Omental fat pad (tissue), 4 donors: ENCODE measurements around the gene SCN11A. TPM values are rescaled to one million over a fixed set of nuclear protein-coding genes. Genes with fewer than 3 reads are reported as not detected.

Source experiments
- ATAC-seq: fragments of 150-250 bp; one replicate; pipeline ENCODE4 v1.9.1; 2016; ENCODE audit warnings: mild to moderate bottlenecking, moderate library complexity; ENCODE audit not compliant: low FRiP score
- DNase-seq: peaks from one replicate; pipeline ENCODE4 v3.0.0-alpha.2; 2019; ENCODE audit warnings: low spot score
- CTCF ChIP-seq, 3 donors: fragments of 450-650 bp; IDR thresholded peaks; one replicate each; pipeline ENCODE4 v1.5.1; 2016 to 2017; ENCODE audit warnings: antibody characterized with exemption in 3 of 3, mild to moderate bottlenecking in 3 of 3, moderate library complexity in 2 of 3
- total RNA-seq, 4 donors: library from RNA; depleted of rRNA; stranded (reverse); fragments of >200 nt; gene quantifications; one replicate each; pipeline ENCODE4 v1.1.0, GENCODE V29; 2016

Gene SCN11A
- total RNA-seq, 4 donors from 2014 or later: 0.31 to 0.63 (median 0.46) TPM

- no peak for TF ChIP-seq CTCF (IDR thresholded peaks at IDR 0.05)
- no peak for ATAC-seq
Measured at GRCh38 chr3:39052583-39052982, 839 bp upstream of the SCN11A start.

GRCh38 chr3:39050029-39050428 lies 1.7 kb downstream of the SCN11A start:
- no peak for DNase-seq
- TF ChIP-seq CTCF (IDR thresholded peaks at IDR 0.05): no peak
- no peak for ATAC-seq

More at GRCh38 chr3:39052583-39052982, 839 bp upstream of the SCN11A start:
- DNase-seq: no peak

GRCh38 chr3:39038165-39038564 lies 13.6 kb downstream of the SCN11A start:
- DNase-seq: no peak
- TF ChIP-seq CTCF (IDR thresholded peaks at IDR 0.05): no peak
- no peak for ATAC-seq

- TF ChIP-seq CTCF (IDR thresholded peaks at IDR 0.05): no peak
- DNase-seq (no peak), ATAC-seq (no peak)
Measured at GRCh38 chr3:39029556-39029955, 22.2 kb downstream of the SCN11A start.

GRCh38 chr3:39028546-39028945 lies 23.2 kb downstream of the SCN11A start:
- ATAC-seq (no peak), DNase-seq (no peak)
- no peak for TF ChIP-seq CTCF (IDR thresholded peaks at IDR 0.05)

- ATAC-seq: no peak
- no peak for DNase-seq
- TF ChIP-seq CTCF (IDR thresholded peaks at IDR 0.05): no peak
Measured at GRCh38 chr3:39025222-39025970, 26.3 kb downstream of the SCN11A start.

GRCh38 chr3:39024497-39024896 lies 27.2 kb downstream of the SCN11A start:
- no peak for TF ChIP-seq CTCF (IDR thresholded peaks at IDR 0.05)
- no peak for ATAC-seq
- no peak for DNase-seq
